ENCODE results near the gene GAPVD1.

Gene GAPVD1

DNA sequence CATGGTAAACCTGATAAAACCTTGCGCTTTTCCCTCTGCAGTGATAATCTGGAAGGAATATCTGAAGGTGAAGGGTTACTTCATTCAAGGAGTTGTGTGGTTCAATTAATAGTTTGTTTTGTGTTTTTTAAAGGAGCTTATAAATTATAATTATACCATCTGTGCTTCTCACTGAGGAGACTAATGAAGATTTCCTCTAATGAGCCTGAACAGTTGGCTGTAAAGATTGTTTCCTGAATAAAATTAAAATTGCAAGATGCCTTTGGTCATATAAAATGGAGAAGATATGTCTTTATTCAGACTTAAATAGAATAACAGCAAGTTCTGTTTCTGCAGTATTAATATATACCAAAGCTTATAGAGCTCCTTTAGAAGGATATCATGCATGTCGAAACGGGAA is 59.9 kb downstream of the GAPVD1 start:
- DNase-seq = no peak

DNA sequence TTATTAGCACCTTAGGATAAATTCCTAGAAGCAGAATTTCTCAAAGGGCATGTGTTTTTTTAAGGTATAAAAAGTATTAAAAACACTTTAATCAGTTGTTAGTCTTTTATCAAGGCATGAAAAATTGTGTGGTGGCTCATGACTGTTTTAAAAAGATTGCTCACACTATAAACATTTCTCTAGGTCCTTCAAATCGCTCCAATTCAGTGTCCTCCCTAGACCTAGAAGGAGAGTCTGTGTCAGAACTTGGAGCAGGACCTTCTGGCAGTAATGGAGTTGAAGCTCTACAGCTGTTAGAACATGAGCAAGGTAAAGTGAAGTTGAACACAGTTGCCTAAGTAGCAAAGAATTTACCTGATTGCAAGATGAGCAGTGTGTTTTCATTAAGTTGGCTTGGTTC is 62.0 kb downstream of the GAPVD1 start:
- no peak for DNase-seq

DNA sequence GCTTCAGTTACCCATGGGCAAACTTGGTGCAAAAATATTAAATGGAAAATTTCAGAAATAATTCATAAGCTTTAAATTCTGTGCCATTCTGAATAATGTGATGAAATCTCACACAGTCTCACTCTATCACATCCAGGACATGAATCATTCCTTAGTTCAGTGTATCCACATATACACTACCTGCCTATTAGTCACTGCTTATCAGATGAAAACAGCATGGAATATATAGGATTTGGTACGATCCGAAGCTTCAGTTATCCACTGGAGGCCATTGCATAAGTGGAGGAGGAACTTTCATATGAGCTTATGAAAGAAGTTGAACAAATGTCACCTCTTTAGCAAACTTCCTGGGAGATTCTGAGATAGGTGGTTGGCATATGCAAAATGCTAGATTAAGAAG is 64.2 kb downstream of the GAPVD1 start:
- no peak for DNase-seq

DNA sequence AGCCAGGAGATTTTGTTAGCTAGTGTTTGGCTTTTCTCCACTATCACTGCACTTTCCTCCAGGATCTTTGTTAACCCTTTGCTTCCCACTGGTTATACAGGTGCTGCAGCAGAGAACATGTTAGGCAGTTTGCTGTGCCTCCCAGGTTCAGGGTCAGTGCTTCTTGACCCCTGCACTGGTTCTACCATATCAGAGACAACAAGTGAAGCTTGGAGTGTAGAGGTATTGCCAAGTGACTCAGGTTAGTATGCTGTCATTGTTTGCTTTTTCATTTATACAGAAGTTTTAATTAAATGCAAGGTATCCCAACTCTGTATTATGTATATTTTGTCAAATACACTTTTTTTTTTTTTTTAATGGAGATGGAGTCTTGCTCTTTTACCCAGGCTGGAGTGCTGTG is 68.4 kb downstream of the GAPVD1 start:
- no peak for DNase-seq

DNA sequence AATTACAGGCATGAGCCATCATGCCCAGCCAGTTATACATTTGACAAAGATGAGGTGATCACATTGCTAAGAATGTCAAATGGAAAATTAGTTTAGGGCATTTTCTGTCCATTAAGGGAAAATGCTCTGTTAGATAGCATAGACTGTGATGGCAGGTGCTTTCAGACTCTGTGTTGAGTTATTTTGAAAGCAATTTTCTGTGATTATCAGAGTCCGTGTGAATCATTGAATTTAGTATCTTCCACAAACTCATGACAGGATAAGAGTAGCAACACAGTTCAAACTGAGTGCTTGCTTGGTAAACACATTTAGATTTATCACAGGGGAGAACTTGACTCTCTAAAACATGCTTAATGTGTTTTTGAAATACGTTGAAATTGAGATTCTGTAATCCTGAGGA is 69.0 kb downstream of the GAPVD1 start:
- DNase-seq = no peak

DNA sequence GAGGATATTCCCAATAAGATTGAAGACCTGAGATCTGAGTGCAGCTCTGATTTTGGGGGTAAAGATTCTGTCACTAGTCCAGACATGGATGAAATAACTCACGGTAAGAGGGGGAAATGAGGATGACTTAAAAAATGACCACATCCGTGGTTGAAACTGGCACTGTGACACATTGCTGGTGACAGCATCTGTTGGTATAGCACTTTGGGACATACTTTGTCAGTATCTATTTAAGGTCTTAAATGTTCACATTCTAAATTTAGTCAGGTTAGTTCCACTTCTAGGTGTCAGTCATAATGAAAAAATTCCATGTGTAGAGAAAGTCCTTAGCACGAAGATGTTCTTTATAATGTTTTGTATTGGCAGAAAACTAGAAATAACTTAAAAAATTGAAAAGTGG is 70.9 kb downstream of the GAPVD1 start:
- DNase-seq = no peak

DNA sequence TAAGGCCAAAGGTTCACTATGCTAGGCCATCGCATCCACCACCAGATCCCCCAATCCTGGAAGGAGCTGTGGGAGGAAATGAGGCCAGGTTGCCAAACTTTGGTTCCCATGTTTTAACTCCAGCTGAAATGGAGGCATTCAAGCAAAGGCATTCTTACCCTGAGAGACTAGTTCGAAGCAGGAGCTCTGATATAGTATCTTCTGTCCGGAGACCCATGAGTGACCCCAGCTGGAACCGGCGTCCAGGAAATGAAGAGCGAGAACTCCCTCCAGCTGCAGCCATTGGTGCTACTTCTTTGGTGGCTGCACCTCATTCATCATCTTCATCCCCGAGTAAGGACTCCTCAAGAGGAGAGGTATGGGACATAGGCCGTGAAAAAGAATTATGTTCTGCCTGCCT is 75.6 kb downstream of the GAPVD1 start:
- DNase-seq = no peak

DNA sequence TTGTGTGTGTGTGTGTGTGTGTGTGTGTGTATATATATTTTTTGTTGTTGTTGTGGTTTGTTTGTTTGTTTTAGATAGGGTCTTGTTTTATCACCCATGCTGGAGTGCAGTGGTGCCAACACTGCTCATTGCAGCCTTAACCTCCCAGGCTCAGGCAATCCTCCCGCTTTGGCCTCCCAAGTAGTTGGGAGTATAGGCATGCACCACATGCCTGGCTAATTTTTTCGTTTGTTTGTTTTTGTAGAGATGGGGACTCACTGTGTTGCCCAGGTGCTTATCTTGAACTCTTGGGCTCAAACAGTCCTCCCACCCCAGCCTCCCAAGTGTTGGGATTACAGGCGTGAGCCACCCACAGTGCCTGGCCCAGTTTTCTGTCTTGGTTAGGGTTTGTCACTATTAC is 77.3 kb downstream of the GAPVD1 start:
- no peak for DNase-seq

DNA sequence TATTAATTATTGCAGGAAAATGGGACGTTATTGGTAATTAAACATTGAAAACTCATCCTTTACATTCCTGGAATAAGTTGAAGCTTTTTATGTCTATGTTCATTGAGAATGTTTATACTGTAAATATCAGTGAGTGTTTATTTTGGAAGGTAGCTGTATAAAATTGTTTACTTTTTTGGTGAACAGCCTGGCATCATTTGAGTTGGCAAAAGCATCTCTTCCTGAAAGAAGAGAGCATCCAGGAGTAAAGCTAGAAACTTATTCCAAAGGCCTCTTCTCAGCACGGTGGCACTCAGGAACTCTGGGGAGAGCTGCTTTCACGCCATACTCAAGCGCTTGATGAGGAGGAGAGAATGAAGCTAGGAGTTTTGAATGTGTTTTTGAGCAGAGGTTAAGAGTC is 79.9 kb downstream of the GAPVD1 start:
- no peak for DNase-seq

DNA sequence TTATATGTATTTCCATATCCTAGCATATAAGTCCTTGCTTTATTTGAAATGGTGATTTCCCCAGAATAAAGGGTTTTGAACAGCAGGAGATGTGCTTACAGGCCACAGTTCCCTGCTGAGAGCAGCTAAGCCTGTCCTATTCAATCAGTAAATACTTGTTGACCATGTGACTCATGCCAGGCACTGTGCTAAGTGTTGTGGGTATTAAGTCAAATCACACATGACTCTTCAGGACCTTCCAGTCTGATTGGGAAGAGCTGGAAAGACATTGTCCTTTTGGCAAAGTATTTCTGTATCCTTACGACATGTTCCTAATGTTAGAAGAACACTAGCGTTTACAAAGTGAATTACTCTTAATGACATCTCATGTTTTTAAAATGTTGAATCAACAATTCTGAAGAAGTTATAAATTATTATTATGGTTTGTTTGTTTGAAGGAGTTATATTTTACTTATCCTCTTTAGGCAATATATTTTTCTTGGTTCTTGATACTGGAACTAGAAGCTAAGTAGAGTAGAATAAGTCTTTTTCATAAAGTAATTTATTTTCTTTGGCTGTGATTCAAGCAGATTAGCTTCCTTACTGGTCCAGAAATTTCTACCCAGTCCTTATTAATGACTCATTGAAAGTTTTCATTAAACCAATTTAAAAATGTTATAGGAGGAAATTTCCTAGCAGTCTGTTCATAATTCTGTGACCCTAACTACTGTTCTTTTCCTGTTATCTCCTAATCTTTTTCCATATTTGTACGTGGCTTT is 82.1 kb downstream of the GAPVD1 start:
- DNase-seq = no peak

DNA sequence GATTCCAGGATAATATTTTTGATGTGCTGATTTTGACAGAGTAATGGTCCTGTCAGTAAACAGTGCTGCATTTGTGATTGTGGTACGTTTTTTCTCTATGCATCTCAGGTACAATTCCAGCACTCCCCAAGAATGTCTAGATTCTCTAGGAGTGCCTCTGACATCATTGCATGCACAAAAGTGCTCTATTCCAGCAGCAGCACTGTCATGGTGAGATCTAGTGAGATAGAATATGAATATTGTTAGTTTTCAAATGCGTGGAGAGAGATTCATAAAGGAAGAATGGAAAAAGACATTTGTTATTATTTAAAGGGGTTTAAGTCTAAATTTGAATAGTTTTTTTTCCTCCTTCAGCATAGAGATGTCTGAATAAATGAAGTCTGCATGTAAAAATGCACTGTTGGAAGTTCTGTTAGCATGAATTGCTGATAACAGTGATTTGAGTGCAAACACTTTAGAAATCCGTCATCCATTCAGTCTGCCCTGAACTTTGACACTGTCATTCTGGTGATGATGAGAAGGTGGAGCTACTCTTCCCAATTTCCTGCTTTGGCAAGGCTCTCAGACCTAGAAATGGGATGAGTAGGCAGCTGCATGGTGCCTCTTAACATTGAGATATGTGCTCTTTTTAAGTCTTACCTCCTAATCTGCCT is 84.6 kb downstream of the GAPVD1 start:
- no peak for DNase-seq

DNA sequence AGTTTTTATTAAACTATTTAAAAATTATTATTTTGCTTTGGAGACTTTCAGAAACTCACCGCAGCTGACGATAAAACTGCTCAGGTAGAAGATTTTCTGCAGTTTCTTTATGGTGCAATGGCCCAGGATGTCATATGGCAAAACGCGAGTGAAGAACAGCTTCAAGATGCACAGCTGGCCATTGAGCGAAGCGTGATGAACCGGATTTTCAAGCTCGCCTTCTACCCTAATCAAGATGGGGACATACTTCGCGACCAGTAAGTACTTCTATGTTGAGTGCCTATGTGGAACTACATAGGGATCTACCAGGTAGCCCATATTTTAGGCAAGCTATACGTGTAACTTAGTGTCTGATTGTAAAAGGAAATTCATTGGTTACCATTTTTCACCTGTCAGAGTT is 94.0 kb downstream of the GAPVD1 start:
- no peak for DNase-seq

DNA sequence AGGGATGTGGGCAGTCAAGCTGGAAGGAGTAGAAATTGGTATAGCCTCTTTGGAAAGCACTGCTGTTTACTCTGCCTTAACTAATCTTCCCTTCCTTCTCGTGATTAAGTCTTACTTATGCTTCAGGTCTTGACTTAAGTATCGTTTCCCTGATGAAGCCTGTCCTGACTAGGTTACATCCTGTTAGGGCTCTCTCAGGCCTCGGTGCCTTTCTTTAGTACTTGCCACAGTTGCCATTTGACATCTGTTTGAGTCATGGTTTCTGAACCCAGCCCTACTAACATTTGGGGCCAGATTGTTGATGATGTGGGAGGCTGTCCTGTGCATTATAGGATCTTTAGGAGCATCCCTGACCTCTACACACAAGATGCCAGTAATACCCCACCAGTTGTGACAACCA is 94.4 kb downstream of the GAPVD1 start:
- DNase-seq = no peak

DNA sequence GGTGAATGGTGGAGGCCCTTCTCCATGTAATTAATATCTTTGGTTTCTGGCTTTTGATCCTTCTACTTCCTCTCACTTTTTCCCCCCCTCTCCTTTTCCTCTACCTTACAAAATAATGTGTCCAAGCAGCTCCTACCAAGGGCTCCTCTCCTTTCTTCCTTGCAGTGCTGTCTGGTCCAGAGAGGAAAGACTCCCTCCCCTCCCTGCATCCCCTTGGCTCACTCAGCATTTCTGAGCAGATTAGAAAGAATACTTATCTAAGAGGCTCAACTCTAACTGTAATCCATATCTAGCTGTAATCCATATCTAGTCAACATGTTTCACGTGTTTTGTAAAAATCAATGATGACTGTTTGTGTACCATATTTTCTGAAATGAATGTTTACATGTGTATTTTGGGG is 97.4 kb downstream of the GAPVD1 start:
- no peak for DNase-seq

DNA sequence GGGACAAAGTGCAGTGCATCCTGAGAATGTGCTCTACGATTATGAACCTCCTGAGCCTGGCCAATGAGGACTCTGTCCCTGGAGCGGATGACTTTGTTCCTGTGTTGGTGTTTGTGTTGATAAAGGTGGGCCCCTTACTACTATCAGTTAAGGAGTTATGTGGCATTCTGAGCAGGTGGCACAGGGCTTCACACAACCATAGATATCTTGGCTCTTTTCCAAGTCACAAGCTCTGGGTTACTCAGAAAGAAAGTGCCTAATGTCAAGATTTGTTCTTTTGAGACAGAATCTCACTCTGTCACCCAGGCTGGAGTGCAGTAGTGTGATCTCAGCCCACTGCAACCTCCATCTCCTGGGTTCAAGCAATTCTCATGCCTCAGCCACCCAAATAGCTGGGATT is 99.0 kb downstream of the GAPVD1 start:
- DNase-seq = no peak

DNA sequence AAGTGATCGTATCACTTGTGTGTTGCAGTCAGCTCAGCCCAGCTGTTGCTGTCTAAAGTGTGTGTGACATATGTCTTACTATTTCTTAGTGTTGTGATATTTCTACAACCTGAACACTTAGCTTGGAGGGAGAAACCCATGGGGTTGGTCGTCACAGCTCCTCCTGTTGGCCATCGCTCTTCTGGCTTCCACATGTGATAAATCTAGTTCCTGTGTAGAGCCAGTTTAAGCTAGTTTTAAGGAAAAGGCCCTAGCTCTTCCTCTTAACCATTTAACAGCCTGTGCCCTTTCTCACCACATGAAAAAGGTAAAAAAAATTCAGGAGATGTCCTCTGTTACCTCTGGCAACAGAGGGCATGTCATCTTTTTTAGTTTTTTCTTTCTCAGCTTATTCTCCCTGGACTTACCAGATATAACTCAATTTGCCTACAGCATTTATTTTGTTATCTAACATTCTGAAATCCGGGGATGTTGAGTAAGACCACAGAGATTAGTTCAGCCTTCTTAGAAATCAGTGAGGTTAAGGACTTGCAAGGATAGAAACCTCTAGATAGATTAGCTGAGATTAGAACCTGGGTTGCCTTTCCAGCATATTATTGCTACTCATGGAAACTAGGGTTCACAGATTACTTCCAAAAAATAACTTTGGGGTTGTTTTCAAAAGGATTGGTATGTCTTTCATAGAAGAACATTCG is 100.4 kb downstream of the GAPVD1 start:
- DNase-seq = no peak

DNA sequence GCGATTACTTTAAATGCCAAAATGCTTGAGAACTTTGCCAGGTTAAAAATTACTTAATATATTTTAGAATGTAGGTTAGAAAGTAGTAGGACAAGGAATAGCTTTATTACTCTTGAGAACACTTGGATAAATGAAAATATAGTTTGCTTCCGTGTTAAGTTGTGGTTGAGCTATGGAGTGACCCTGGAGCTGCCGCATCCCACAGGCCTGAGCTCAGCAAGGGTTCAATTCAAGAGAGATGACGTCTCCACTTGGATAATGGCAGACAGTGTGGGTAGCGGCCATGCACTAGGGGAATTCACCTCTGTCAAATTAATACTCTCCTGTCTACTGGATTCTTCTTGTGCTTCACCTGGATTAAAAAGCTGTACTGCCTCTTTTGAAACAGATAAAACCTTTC is 105.0 kb downstream of the GAPVD1 start:
- no peak for DNase-seq

DNA sequence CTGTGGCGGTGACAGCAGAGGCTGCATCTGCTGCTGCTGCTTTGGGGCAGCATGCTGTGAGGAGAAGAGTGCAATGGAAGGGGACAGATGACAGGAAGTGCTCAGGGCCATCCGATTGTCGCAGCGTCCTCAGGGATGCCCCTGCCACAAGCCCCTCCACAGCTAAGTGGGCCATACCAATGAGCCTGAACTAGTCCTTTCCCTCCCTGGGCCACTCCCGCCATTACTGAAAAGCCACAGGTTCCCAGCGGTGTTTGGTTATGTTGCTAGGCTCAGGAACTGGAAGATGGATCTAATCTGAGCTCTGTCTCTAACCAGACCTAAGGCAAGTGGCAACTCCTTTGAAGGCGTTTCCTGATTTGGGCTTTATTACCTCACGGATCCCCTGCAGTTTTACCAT is 109.2 kb downstream of the GAPVD1 start:
- no peak for DNase-seq

DNA sequence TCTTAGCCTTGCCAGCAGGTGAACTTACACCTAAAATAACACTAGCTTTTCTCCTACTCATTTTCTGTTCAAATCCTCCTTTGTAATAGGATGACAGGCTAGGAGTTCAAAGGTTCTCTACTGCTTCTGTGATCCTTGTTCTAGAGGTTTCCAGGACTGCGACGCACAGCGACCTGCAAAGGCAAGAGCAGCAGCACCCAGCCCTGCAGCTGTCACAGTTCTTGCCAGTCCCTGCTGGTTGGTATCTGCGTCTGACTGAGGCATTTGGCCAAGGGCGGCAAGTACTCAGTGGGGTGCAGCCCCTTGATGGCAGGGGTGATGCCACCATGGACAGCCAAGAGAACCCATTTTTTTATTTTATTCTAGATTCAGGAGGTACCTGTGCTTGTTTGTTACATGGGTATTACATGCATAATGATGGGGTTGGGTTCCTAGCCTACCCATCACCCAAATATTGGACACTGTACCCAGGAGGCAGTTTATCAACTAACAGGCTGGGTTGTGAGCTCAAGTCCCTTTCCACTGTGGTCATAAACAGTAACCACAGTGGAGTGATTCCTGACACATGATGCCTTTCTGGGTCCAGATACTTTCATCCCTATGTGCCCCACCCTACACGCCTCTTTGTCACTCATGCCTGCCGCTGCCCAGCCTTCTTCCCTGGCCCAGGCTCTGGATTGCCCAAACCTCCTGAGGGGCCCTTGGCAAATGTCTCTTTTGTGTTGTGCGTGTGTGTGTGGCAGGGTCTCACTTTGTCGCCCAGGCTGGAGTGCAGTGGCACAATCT is 111.0 kb downstream of the GAPVD1 start:
- DNase-seq = no peak

DNA sequence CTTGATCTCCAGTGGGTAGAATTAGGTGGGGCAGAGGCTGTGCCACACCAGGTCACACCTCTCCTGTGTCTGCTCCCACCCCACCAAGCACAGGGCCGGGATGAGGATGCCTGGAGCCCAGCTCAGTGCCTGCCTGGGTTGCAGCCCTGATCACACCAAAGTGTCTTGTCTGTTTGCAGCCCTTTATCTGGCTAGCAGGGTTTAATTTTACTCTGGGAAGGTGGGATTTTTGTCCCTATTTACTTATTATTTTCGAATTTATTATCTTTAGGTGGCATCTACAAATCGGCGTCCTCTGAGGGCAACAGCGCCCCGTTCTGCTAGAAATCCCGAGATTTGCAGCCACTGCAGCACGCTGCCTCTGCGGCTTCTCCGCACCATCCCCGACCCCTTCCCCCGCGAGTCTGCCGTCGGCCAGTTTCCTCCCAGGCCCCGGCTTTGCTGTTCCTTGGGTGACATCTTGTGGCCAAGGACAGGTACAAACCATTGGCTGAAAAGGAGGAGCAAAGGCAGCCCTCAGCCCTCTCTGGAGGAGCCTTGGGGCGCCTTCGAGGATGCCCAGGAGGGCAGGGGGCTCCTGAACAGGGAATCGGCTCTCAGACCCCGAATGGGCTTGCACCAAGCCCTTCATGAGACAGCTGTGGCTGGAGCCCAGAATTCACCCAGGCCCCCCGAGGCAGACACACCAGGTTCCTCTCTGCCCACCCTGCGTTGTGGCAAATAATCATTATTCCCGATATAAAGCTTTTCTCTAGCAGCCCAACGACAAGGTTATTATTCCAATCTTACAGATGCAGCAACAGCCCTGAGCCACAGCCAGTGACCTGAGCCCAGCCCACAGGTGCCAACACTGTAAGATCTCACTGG is 113.0 kb downstream of the GAPVD1 start:
- peak; percentile 68 for DNase-seq

DNA sequence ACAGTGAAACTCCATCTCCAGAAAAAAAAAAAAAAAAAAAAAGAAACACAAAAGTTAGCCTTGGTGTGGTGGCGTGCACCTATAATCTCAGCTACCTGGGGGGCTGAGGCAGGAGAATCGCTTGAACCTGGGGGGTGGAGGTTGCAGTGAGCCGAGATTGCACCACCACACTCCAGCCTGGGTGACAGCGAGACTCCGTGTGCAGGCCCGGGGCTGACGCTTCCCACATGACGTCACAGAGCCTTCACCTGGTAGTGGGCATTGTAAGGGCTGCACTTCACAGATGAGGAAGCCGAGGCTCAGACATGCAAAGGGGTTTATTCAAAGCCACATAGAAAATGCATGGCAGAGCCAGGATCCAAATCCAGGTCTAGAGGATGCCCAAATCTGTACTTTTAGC is 114.2 kb downstream of the GAPVD1 start:
- no peak for DNase-seq
